Left renal cortex interstitium (tissue), 4 donors: ENCODE data around the gene LOXHD1. TPM values are rescaled to one million over a fixed set of nuclear protein-coding genes. Genes with fewer than 3 reads are reported as not detected.

Experiments
- DNase-seq, 4 donors: peaks; one replicate each; pipeline ENCODE4 v3.0.0-alpha.2; 2013; ENCODE audit warnings: low read depth in 4 of 4, low spot score in 2 of 4, missing footprints in 1 of 4
- polyA plus RNA-seq, 4 donors: library from polyadenylated mRNA; unstranded; fragments of 120-200 nt; gene quantifications; one replicate each; pipeline ENCODE4 v1.2.1, GENCODE V29; 2013; ENCODE audit not compliant: insufficient read length in 4 of 4

The LOXHD1 gene
- polyA plus RNA-seq, result 1 to 10 TPM in 1 of 4 donors, under 1 TPM in 3; 0.35 to 1.2 (median 0.63) TPM

- DNase-seq, result no peak
These were observed at the start of gene LOXHD1 for GRCh38 chr18:46657115-46657955. TSS of gene LOXHD1 (minus strand) at chr18:46657220. CDS start at chr18:46657033, 187 bp downstream.

- DNase-seq, result no peak
These were observed 48.5 kb upstream of the LOXHD1 start for GRCh38 chr18:46705521-46705920.

GRCh38 chr18:46704816-46705215, 47.8 kb upstream of the LOXHD1 start:
- no peak for DNase-seq

- no peak for DNase-seq
These were observed 47.2 kb upstream of the LOXHD1 start for GRCh38 chr18:46704189-46704588.

GRCh38 chr18:46702471-46702870, 45.5 kb upstream of the LOXHD1 start:
- DNase-seq, result no peak

GRCh38 chr18:46700066-46700824, 43.2 kb upstream of the LOXHD1 start:
- no peak for DNase-seq

- no peak for DNase-seq
These were observed 39.7 kb upstream of the LOXHD1 start for GRCh38 chr18:46696702-46697101.

- DNase-seq, result no peak
These were observed 39.2 kb upstream of the LOXHD1 start for GRCh38 chr18:46696268-46696667.

GRCh38 chr18:46693996-46694395, 37.0 kb upstream of the LOXHD1 start:
- no peak for DNase-seq

- DNase-seq, result no peak
These were observed 32.0 kb upstream of the LOXHD1 start for GRCh38 chr18:46688853-46689525.

GRCh38 chr18:46686186-46686585, 29.2 kb upstream of the LOXHD1 start:
- no peak for DNase-seq

- DNase-seq, result no peak
These were observed 26.2 kb upstream of the LOXHD1 start for GRCh38 chr18:46683252-46683651.

- DNase-seq, result no peak
These were observed 24.0 kb upstream of the LOXHD1 start for GRCh38 chr18:46680784-46681695.

- no peak for DNase-seq
These were observed 23.0 kb upstream of the LOXHD1 start for GRCh38 chr18:46679846-46680598.

- DNase-seq, result no peak
These were observed 21.9 kb upstream of the LOXHD1 start for GRCh38 chr18:46678785-46679399.

- DNase-seq, result no peak
These were observed 21.0 kb upstream of the LOXHD1 start for GRCh38 chr18:46678041-46678440.

- no peak for DNase-seq
These were observed 20.6 kb upstream of the LOXHD1 start for GRCh38 chr18:46677611-46678010.

GRCh38 chr18:46676182-46676835, 19.3 kb upstream of the LOXHD1 start:
- peak in 1 of 4 donors; percentile 24 for DNase-seq
